Measurements from ENCODE around the gene BMI1.

- TF ChIP-seq CTCF (IDR thresholded peaks at IDR 0.05; ENCODE audit: low read length) (no peak), EZH2phosphoT487 (IDR thresholded peaks at IDR 0.05; ENCODE audit: low read length) (no peak), EZH2 (optimal IDR thresholded peaks at IDR 0.05; ENCODE audit: low read depth, low read length) (no peak)
Measured at GRCh38 chr10:22368981-22369380, 48.1 kb downstream of the BMI1 start.

Measured in MM.1S (cell line).